ENCODE measurements around the gene DGKG. TPM values are rescaled to one million over a fixed set of nuclear protein-coding genes. Genes with fewer than 3 reads are reported as not detected.

The DGKG gene
- total and polyA plus RNA-seq, 10 of the 15 experiments (the other 5 are each of a cell fraction or from before 2014, with no cell fraction given): 0.39 to 6.2 (median 4.7) TPM

GRCh38 chr3:186382217-186382885 is 20.3 kb upstream of the DGKG start:
- DNase-seq (ENCODE audit: low read depth, low spot score) (no peak), FAIRE-seq (no peak), ATAC-seq (peak; percentile 69)
- Histone ChIP-seq H3K9ac (ENCODE audit: control insufficient read depth, insufficient read depth, low read length) (no peak overlapping the region), H3K4me2 (ENCODE audit: control insufficient read depth, insufficient read depth) (no peak overlapping the region), H2AFZ (ENCODE audit: control insufficient read depth, low read depth, low read length) (no peak overlapping the region), H3K4me3 (no peak overlapping the region), H3K79me2 (ENCODE audit: control insufficient read depth, insufficient read depth, low read length) (no peaks in the 10 kb centered on the region), H3K36me3 (ENCODE audit: control insufficient read depth in 2 of 2, insufficient read depth in 2 of 2, low read length in 1 of 2) (no peaks in the 10 kb centered on the region), H3K4me1 (ENCODE audit: control insufficient read depth, insufficient read depth, low read length) (peaks cover 10% of the 10 kb centered on the region; the same call in 1 of the 2 replicates), H3K9me3 (replicated peaks; ENCODE audit: control insufficient read depth, insufficient read depth, low read length) (no peaks in the 10 kb centered on the region; the same call in 2 of the 3 replicates), H3K27ac (ENCODE audit: control insufficient read depth, insufficient read depth) (no peak overlapping the region), H3K27me3 (replicated peaks in 1 of 2; ENCODE audit: control insufficient read depth in 2 of 2, insufficient read depth in 2 of 2, low read length in 1 of 2) (no peaks in the 10 kb centered on the region), H4K20me1 (ENCODE audit: control insufficient read depth, insufficient read depth) (no peaks in the 10 kb centered on the region)
- TF ChIP-seq HDGF (IDR thresholded peaks at IDR 0.05): no peak
- TF ChIP-seq NFYB (IDR thresholded peaks at IDR 0.05; ENCODE audit: insufficient read depth, low read depth, low read length): no peak
- TF ChIP-seq MEF2A (IDR thresholded peaks at IDR 0.05; ENCODE audit: insufficient read depth, low read depth, low read length): no peak
- no peak for TF ChIP-seq BCL11A (IDR thresholded peaks at IDR 0.05; ENCODE audit: low read depth, low read length)
- no peak for TF ChIP-seq DPF2 (IDR thresholded peaks at IDR 0.05)
- TF ChIP-seq USF2 (IDR thresholded peaks at IDR 0.05; ENCODE audit: borderline replicate concordance, low read depth, low read length): no peak
- no peak for TF ChIP-seq SREBF2 (IDR thresholded peaks at IDR 0.05; ENCODE audit: low read length)
- no peak for TF ChIP-seq MTA2 (IDR thresholded peaks at IDR 0.05; ENCODE audit: low read depth)
- TF ChIP-seq NBN (IDR thresholded peaks at IDR 0.05): no peak
- TF ChIP-seq STAT1 (conservative IDR thresholded peaks at IDR 0.05): no peak
- no peak for TF ChIP-seq TBL1XR1 (IDR thresholded peaks at IDR 0.05; ENCODE audit: low read depth, low read length)
- TF ChIP-seq ZBTB33 (IDR thresholded peaks at IDR 0.05): no peak
- no peak for TF ChIP-seq TCF3 (IDR thresholded peaks at IDR 0.05; ENCODE audit: borderline replicate concordance, insufficient read depth, low read depth, low read length)
- no peak for TF ChIP-seq ZNF274 (IDR thresholded peaks at IDR 0.05; ENCODE audit: insufficient read depth, insufficient read length)
- no peak for TF ChIP-seq KAT2A (conservative IDR thresholded peaks at IDR 0.05; ENCODE audit: control insufficient read depth, low read depth, low read length)
- no peak for TF ChIP-seq PAX8 (IDR thresholded peaks at IDR 0.05)
- TF ChIP-seq MYC (IDR thresholded peaks at IDR 0.05; ENCODE audit: insufficient read depth, insufficient read length, insufficient replicate concordance, low read length, severe bottlenecking): no peak
- RAD21 ChIA-PET (ENCODE audit: unreplicated experiment): interaction anchor here (1.5 kb wide), 1 partner anchor 157 kb away, joined by 4 read pairs; no protein-coding TSS in a partner anchor
- SMC1A ChIA-PET (ENCODE audit: uncharacterized antibody, unreplicated experiment): interaction anchor here (0.5 to 2.7 kb wide), 10 partner anchors 11 to 428 kb away, joined by 3 to 8 read pairs (median 4); no protein-coding TSS in a partner anchor
- BruUV-seq (replicated peaks): no TSS peak
- in situ Hi-C loops (cut with MboI): no loop called here
- POLR2A ChIA-PET: no interaction called here
- CTCF ChIA-PET: interaction anchor here (1.0 to 1.1 kb wide), 3 partner anchors 41 to 235 kb away, joined by 3 read pairs; no protein-coding TSS in a partner anchor
- intact Hi-C loops (cut with micrococcal nuclease; ENCODE audit: unreplicated experiment): no loop called here
- 57% methylated on average over 6 of the region's 6 CpGs for WGBS (ENCODE audit: insufficient coverage, insufficient replicate concordance, low lambda C conversion rate, missing lambda C conversion rate)
